Neural crest cell (in vitro differentiated cells): Measurements from ENCODE around the gene CAPN5. TPM values are rescaled to one million over a fixed set of nuclear protein-coding genes. Genes with fewer than 3 reads are reported as not detected.

Experiments
- DNase-seq: peaks from one replicate; pipeline ENCODE4 v3.0.0; 2021; ENCODE audit warnings: low read depth, mixed read lengths, low spot score
- H3K27ac Mint-ChIP-seq: one replicate; pipeline ENCODE4 v1.8.0; 2021; ENCODE audit warnings: mild to moderate bottlenecking, mixed read lengths; ENCODE audit not compliant: unreplicated experiment
- H3K27me3 Mint-ChIP-seq: 2 replicates; pipeline ENCODE4 v1.8.0; 2021; ENCODE audit warnings: low read depth, mild to moderate bottlenecking, mixed read lengths
- H3K36me3 Mint-ChIP-seq: 2 replicates; pipeline ENCODE4 v1.8.0; 2021; ENCODE audit warnings: low read depth, mild to moderate bottlenecking, mixed read lengths
- H3K4me1 Mint-ChIP-seq: 2 replicates; pipeline ENCODE4 v1.8.0; 2021; ENCODE audit warnings: mixed read lengths
- H3K4me3 Mint-ChIP-seq: one replicate; pipeline ENCODE4 v1.8.0; 2021; ENCODE audit warnings: mild to moderate bottlenecking, mixed read lengths
- H3K9me3 Mint-ChIP-seq: 2 replicates; pipeline ENCODE4 v1.8.0; 2021; ENCODE audit warnings: mixed read lengths
- CTCF ChIP-seq: fragments of 200-600 bp; sonication (generic); conservative IDR thresholded peaks from 2 replicates; pipeline ENCODE4 v1.5.0; 2021; ENCODE audit warnings: antibody characterized with exemption, mild to moderate bottlenecking
- total RNA-seq: library from RNA; stranded (reverse); gene quantifications from 2 replicates; pipeline ENCODE4 v1.2.1, GENCODE V29; 2021

The CAPN5 gene
- total RNA-seq, 1 donor from 2014 or later, result 25.8 TPM

GRCh38 chr11:77086521-77087472 lies 20.0 kb downstream of the CAPN5 start:
- Mint-ChIP-seq H3K27me3 (no peaks in the 10 kb centered on the region), H3K4me3 (no peak overlapping the region), H3K4me1 (peaks cover 31% of the 10 kb centered on the region), H3K9me3 (no peaks in the 10 kb centered on the region), H3K36me3 (no peaks in the 10 kb centered on the region), H3K27ac (peak overlapping the region; percentile 95)
- no peak for TF ChIP-seq CTCF
- no peak for DNase-seq

GRCh38 chr11:77087723-77088225 lies 21.0 kb downstream of the CAPN5 start:
- no peak for TF ChIP-seq CTCF
- Mint-ChIP-seq H3K4me3 (no peak overlapping the region), H3K9me3 (no peaks in the 10 kb centered on the region), H3K4me1 (peaks cover 23% of the 10 kb centered on the region), H3K27me3 (no peaks in the 10 kb centered on the region), H3K36me3 (no peaks in the 10 kb centered on the region), H3K27ac (peak overlapping the region; percentile 43)
- no peak for DNase-seq

GRCh38 chr11:77088236-77089003 lies 21.6 kb downstream of the CAPN5 start:
- Mint-ChIP-seq H3K27ac (peak overlapping the region; percentile 57), H3K4me1 (peaks cover 19% of the 10 kb centered on the region), H3K9me3 (no peaks in the 10 kb centered on the region), H3K36me3 (no peaks in the 10 kb centered on the region), H3K27me3 (no peaks in the 10 kb centered on the region), H3K4me3 (no peak overlapping the region)
- DNase-seq, result no peak
- TF ChIP-seq CTCF, result no peak

GRCh38 chr11:77089004-77089545 lies 22.3 kb downstream of the CAPN5 start:
- H3K4me1 Mint-ChIP-seq, result peaks cover 19% of the 10 kb centered on the region
- no peak overlapping the region for H3K27ac Mint-ChIP-seq
- H3K4me3 Mint-ChIP-seq, result no peak overlapping the region
- no peaks in the 10 kb centered on the region for H3K36me3 Mint-ChIP-seq
- no peak for TF ChIP-seq CTCF
- no peaks in the 10 kb centered on the region for H3K27me3 Mint-ChIP-seq
- DNase-seq, result no peak
- H3K9me3 Mint-ChIP-seq, result no peaks in the 10 kb centered on the region

GRCh38 chr11:77090046-77090372 lies 23.2 kb downstream of the CAPN5 start:
- Mint-ChIP-seq H3K4me3 (no peak overlapping the region), H3K36me3 (no peaks in the 10 kb centered on the region), H3K9me3 (no peaks in the 10 kb centered on the region), H3K27me3 (no peaks in the 10 kb centered on the region), H3K4me1 (peaks cover 19% of the 10 kb centered on the region), H3K27ac (peak overlapping the region; percentile 83)
- no peak for DNase-seq
- TF ChIP-seq CTCF, result no peak
